ENCODE measurements around the gene UBN1. TPM values are rescaled to one million over a fixed set of nuclear protein-coding genes. Genes with fewer than 3 reads are reported as not detected.

The UBN1 gene
- polyA plus RNA-seq, 1 donor (not counting 4 experiments of a cell fraction or from before 2014, with no cell fraction given): 11.5 TPM

- Histone ChIP-seq H4K20me1 (ENCODE audit: control insufficient read depth, extremely low read depth, insufficient read depth, low read length) (no peaks in the 10 kb centered on the region), H3K9ac (ENCODE audit: control insufficient read depth, extremely low read depth, insufficient read depth, low read length) (no peak overlapping the region), H3K4me2 (ENCODE audit: control insufficient read depth, extremely low read depth, insufficient read depth, low read depth, low read length) (no peak overlapping the region), H3K9me3 (ENCODE audit: control insufficient read depth, low read depth, low read length) (no peaks in the 10 kb centered on the region), H3K9me1 (ENCODE audit: control insufficient read depth, extremely low read depth, insufficient read depth, low read length) (no peaks in the 10 kb centered on the region), H3K27ac (ENCODE audit: control insufficient read depth, insufficient read depth, low read length) (no peak overlapping the region), H2AFZ (ENCODE audit: control insufficient read depth, low read length) (no peak overlapping the region), H3K4me1 (ENCODE audit: control insufficient read depth, extremely low read depth, insufficient read depth, low read length) (no peaks in the 10 kb centered on the region), H3K79me2 (ENCODE audit: control insufficient read depth, insufficient read depth, low read length) (peaks cover 15% of the 10 kb centered on the region), H3K27me3 (ENCODE audit: control insufficient read depth, extremely low read depth, insufficient read depth, low read length) (no peaks in the 10 kb centered on the region), H3K4me3 (ENCODE audit: control insufficient read depth in 2 of 3, extremely low read depth in 1 of 3, insufficient read depth in 2 of 3, low read depth in 1 of 3, low read length in 3 of 3) (no peak overlapping the region), H3K36me3 (ENCODE audit: control insufficient read depth in 2 of 2, extremely low read depth in 1 of 2, insufficient read depth in 2 of 2, low read length in 2 of 2) (peaks cover 32 to 43% of the 10 kb centered on the region in 2 experiments)
- DNase-seq (ENCODE audit: low read depth, low spot score): no peak
- dilution Hi-C loops (cut with MboI; ENCODE audit: extremely low pct_ligation_motif_present, low sequenced_read_pairs): no loop called here
- no peak for FAIRE-seq
- no peak for TF ChIP-seq CTCF (optimal IDR thresholded peaks at IDR 0.05 in 1 of 3, IDR thresholded peaks at IDR 0.05 in 1 of 3, conservative IDR thresholded peaks at IDR 0.05 in 1 of 3; ENCODE audit: extremely low read depth in 1 of 3, insufficient read depth in 2 of 3, low read length in 3 of 3)
- TF ChIP-seq EZH2 (IDR thresholded peaks at IDR 0.05; ENCODE audit: low read length): no peak
Observed at GRCh38 chr16:4832698-4833343, 14.5 kb upstream of the UBN1 start.

GRCh38 chr16:4833584-4833983 lies 13.7 kb upstream of the UBN1 start:
- no peaks in the 10 kb centered on the region for H3K27me3 ChIP-seq (ENCODE audit: control insufficient read depth, extremely low read depth, insufficient read depth, low read length)
- no peaks in the 10 kb centered on the region for H3K9me1 ChIP-seq (ENCODE audit: control insufficient read depth, extremely low read depth, insufficient read depth, low read length)
- no peak overlapping the region for H3K4me2 ChIP-seq (ENCODE audit: control insufficient read depth, extremely low read depth, insufficient read depth, low read depth, low read length)
- H4K20me1 ChIP-seq (ENCODE audit: control insufficient read depth, extremely low read depth, insufficient read depth, low read length): no peaks in the 10 kb centered on the region
- no peaks in the 10 kb centered on the region for H3K9me3 ChIP-seq (ENCODE audit: control insufficient read depth, low read depth, low read length)
- FAIRE-seq (no peak), DNase-seq (ENCODE audit: low read depth, low spot score) (no peak)
- H3K36me3 ChIP-seq (ENCODE audit: control insufficient read depth in 2 of 2, extremely low read depth in 1 of 2, insufficient read depth in 2 of 2, low read length in 2 of 2): peaks cover 32 to 43% of the 10 kb centered on the region in 2 experiments
- no peak overlapping the region for H3K4me3 ChIP-seq (ENCODE audit: control insufficient read depth in 2 of 3, extremely low read depth in 1 of 3, insufficient read depth in 2 of 3, low read depth in 1 of 3, low read length in 3 of 3)
- H2AFZ ChIP-seq (ENCODE audit: control insufficient read depth, low read length): no peak overlapping the region
- dilution Hi-C loops (cut with MboI; ENCODE audit: extremely low pct_ligation_motif_present, low sequenced_read_pairs): no loop called here
- TF ChIP-seq CTCF (optimal IDR thresholded peaks at IDR 0.05 in 1 of 3, IDR thresholded peaks at IDR 0.05 in 1 of 3, conservative IDR thresholded peaks at IDR 0.05 in 1 of 3; ENCODE audit: extremely low read depth in 1 of 3, insufficient read depth in 2 of 3, low read length in 3 of 3) (no peak), EZH2 (IDR thresholded peaks at IDR 0.05; ENCODE audit: low read length) (no peak)
- H3K9ac ChIP-seq (ENCODE audit: control insufficient read depth, extremely low read depth, insufficient read depth, low read length): no peak overlapping the region
- H3K27ac ChIP-seq (ENCODE audit: control insufficient read depth, insufficient read depth, low read length): no peak overlapping the region
- H3K79me2 ChIP-seq (ENCODE audit: control insufficient read depth, insufficient read depth, low read length): peaks cover 15% of the 10 kb centered on the region
- no peaks in the 10 kb centered on the region for H3K4me1 ChIP-seq (ENCODE audit: control insufficient read depth, extremely low read depth, insufficient read depth, low read length)
